ENCODE measurements around the gene NLGN1.

NLGN1 gene

DNA sequence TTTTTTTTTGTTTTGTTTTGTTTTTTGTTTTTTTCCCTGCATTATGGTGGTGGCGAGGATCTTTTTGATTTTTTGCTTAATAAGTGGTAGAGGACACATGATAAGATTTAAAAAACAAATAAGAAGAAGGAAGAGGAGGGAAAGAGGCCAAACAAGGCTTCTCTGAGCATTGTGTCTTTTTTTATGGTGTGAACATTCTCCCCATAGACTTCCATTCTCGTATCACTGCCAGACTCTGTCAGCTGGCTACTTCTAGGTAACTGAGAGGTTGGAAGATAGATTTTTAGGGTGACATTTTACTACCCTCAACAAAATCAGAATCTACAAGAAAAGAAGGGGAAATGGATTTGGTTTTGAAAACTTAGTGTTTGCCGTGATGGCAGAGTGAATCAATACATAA lies 3.8 kb downstream of the NLGN1 start:
- Histone ChIP-seq H3K27ac (no peak overlapping the region), H3K4me3 (ENCODE audit: low read depth in 1 of 2, low read length in 1 of 2) (no peak overlapping the region), H3K9me3 (no peaks in the 10 kb centered on the region), H3K4me1 (ENCODE audit: control insufficient read depth in 1 of 2, insufficient read depth in 1 of 2, low read depth in 1 of 2, low read length in 1 of 2) (peaks cover 15 to 17% of the 10 kb centered on the region in 2 experiments), H3K27me3 (peaks cover 56% of the 10 kb centered on the region), H3K36me3 (no peaks in the 10 kb centered on the region)
- TF ChIP-seq CTCF (IDR thresholded peaks at IDR 0.05) = no peak

GRCh38 chr3:173402656-173403055 lies 5.1 kb downstream of the NLGN1 start:
- peaks cover 4 to 5% of the 10 kb centered on the region in 2 experiments for H3K4me1 ChIP-seq (ENCODE audit: control insufficient read depth in 1 of 2, insufficient read depth in 1 of 2, low read depth in 1 of 2, low read length in 1 of 2)
- H3K9me3 ChIP-seq = no peaks in the 10 kb centered on the region
- no peaks in the 10 kb centered on the region for H3K36me3 ChIP-seq

DNA sequence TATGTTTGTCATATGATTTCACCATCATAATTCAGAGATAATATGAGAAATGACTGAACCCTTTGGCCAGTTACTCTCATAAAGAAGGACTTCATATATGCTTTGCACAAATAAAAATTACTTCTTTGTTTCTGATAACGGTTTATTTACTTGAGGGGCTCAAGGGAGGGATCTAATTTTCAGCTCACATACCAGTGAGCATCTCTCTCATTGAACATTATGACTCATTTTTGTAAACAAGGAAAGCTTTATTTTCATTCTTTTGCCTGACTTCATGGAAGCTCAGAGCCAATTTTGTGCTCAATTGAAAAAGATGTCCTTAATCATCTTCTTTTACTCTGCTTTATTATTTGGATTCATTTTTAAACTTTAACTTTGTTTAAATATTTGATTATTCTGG lies 5.8 kb downstream of the NLGN1 start:
- no peaks in the 10 kb centered on the region for H3K36me3 ChIP-seq
- H3K27ac ChIP-seq = no peak overlapping the region
- no peaks in the 10 kb centered on the region for H3K4me1 ChIP-seq (ENCODE audit: control insufficient read depth in 1 of 2, insufficient read depth in 1 of 2, low read depth in 1 of 2, low read length in 1 of 2)
- TF ChIP-seq CTCF (IDR thresholded peaks at IDR 0.05) = no peak
- no peaks in the 10 kb centered on the region for H3K9me3 ChIP-seq
- H3K4me3 ChIP-seq (ENCODE audit: low read depth in 1 of 2, low read length in 1 of 2) = no peak overlapping the region
- H3K27me3 ChIP-seq = peaks cover 36% of the 10 kb centered on the region

More at GRCh38 chr3:173402656-173403055, 5.1 kb downstream of the NLGN1 start:
- Histone ChIP-seq H3K27me3 (peaks cover 43% of the 10 kb centered on the region), H3K27ac (no peak overlapping the region), H3K4me3 (ENCODE audit: low read depth in 1 of 2, low read length in 1 of 2) (no peak overlapping the region)
- TF ChIP-seq CTCF (IDR thresholded peaks at IDR 0.05) = no peak

DNA sequence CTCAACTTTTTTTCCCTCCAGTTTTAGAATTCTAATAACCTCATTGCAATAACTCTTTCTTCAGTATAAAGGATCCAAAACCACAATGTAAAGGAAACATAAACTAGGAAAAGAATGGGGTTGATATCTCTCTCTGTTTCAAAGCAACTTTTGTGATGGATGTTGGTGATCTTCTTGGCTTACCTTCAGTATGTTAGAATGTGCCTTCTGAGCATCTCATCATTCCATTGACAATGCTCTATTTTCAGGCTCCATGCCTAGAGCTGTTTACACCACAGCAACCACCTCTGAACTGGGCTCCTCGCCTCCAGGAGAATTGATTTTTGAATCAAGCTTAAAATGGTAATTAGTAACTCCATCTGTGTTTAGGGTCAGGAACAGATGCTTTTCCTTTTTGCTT lies 6.6 kb downstream of the NLGN1 start:
- Histone ChIP-seq H3K36me3 (no peaks in the 10 kb centered on the region), H3K4me3 (ENCODE audit: low read depth in 1 of 2, low read length in 1 of 2) (no peak overlapping the region), H3K4me1 (ENCODE audit: control insufficient read depth in 1 of 2, insufficient read depth in 1 of 2, low read depth in 1 of 2, low read length in 1 of 2) (no peaks in the 10 kb centered on the region), H3K27ac (no peak overlapping the region), H3K27me3 (peaks cover 28% of the 10 kb centered on the region), H3K9me3 (no peaks in the 10 kb centered on the region)
- TF ChIP-seq CTCF (IDR thresholded peaks at IDR 0.05) = no peak

- Histone ChIP-seq H3K36me3 (no peaks in the 10 kb centered on the region), H3K27me3 (no peaks in the 10 kb centered on the region), H3K9me3 (no peaks in the 10 kb centered on the region), H3K4me1 (ENCODE audit: control insufficient read depth in 1 of 2, insufficient read depth in 1 of 2, low read depth in 1 of 2, low read length in 1 of 2) (no peaks in the 10 kb centered on the region), H3K27ac (no peak overlapping the region), H3K4me3 (ENCODE audit: low read depth in 1 of 2, low read length in 1 of 2) (no peak overlapping the region)
- TF ChIP-seq CTCF (IDR thresholded peaks at IDR 0.05) = no peak
Observed at GRCh38 chr3:173410436-173410835, 12.9 kb downstream of the NLGN1 start.

GRCh38 chr3:173410849-173411248 lies 13.3 kb downstream of the NLGN1 start:
- Histone ChIP-seq H3K4me3 (ENCODE audit: low read depth in 1 of 2, low read length in 1 of 2) (no peak overlapping the region), H3K27ac (no peak overlapping the region), H3K4me1 (ENCODE audit: control insufficient read depth in 1 of 2, insufficient read depth in 1 of 2, low read depth in 1 of 2, low read length in 1 of 2) (no peaks in the 10 kb centered on the region), H3K36me3 (no peaks in the 10 kb centered on the region), H3K9me3 (no peaks in the 10 kb centered on the region), H3K27me3 (no peaks in the 10 kb centered on the region)
- no peak for TF ChIP-seq CTCF (IDR thresholded peaks at IDR 0.05)
